GM06990 (cell line): ENCODE measurements around the gene FAM186B.

ENCODE experiments used
- DNase-seq: peaks from one replicate; pipeline ENCODE4 v3.0.0-alpha.2; 2011; ENCODE audit not compliant: insufficient read length; ENCODE audit errors: extremely low read depth
- H3K27me3 ChIP-seq: replicated peaks from 2 replicates; pipeline ENCODE4 v1.6.0; 2011; ENCODE audit warnings: low read length; ENCODE audit not compliant: control insufficient read depth, insufficient read depth
- H3K36me3 ChIP-seq: 2 replicates; pipeline ENCODE4 v1.5.1; 2011; ENCODE audit warnings: low read length; ENCODE audit not compliant: control insufficient read depth, insufficient read depth
- H3K4me3 ChIP-seq: replicated peaks from 2 replicates; pipeline ENCODE4 v1.5.1; 2011; ENCODE audit warnings: low read depth, mild to moderate bottlenecking, control low read depth, low read length
- CTCF ChIP-seq: IDR thresholded peaks from 2 replicates; pipeline ENCODE4 v1.5.1; 2011; ENCODE audit warnings: low read length, control low read depth, mild to moderate bottlenecking, inconsistent platforms; ENCODE audit not compliant: insufficient read depth, poor library complexity, severe bottlenecking

The FAM186B gene

GRCh38 chr12:49567611-49568441, 37.6 kb downstream of the FAM186B start, which contains the start of gene MCRS1:
Gene MCRS1 (minus strand): TSS chr12:49568142. CDS start chr12:49566731, 1,411 bp downstream.
- H3K4me3 ChIP-seq, result peak within 1 kb of the TSS; percentile 95
- peak; percentile 88 for DNase-seq

GRCh38 chr12:49567302-49567610, 38.2 kb downstream of the FAM186B start:
- Histone ChIP-seq H3K4me3 (peak overlapping the region; percentile 95), H3K36me3 (peaks cover 24% of the 10 kb centered on the region), H3K27me3 (no peaks in the 10 kb centered on the region)
- no peak for TF ChIP-seq CTCF
- no peak for DNase-seq

More at GRCh38 chr12:49567611-49568441, 37.6 kb downstream of the FAM186B start, which contains the start of gene MCRS1:
- H3K36me3 ChIP-seq, result peaks cover 20% of the 10 kb centered on the region
- no peaks in the 10 kb centered on the region for H3K27me3 ChIP-seq
- no peak for TF ChIP-seq CTCF

GRCh38 chr12:49566361-49566760, 39.1 kb downstream of the FAM186B start:
- H3K36me3 ChIP-seq, result peaks cover 25% of the 10 kb centered on the region
- H3K4me3 ChIP-seq, result no peak overlapping the region
- H3K27me3 ChIP-seq, result no peaks in the 10 kb centered on the region
- DNase-seq, result no peak
- TF ChIP-seq CTCF, result no peak

- no peak for DNase-seq
- H3K36me3 ChIP-seq, result peaks cover 27% of the 10 kb centered on the region
- no peak for TF ChIP-seq CTCF
- no peak overlapping the region for H3K4me3 ChIP-seq
- H3K27me3 ChIP-seq, result no peaks in the 10 kb centered on the region
Observed at GRCh38 chr12:49565406-49566265, 39.8 kb downstream of the FAM186B start.

- Histone ChIP-seq H3K36me3 (peaks cover 32% of the 10 kb centered on the region), H3K4me3 (no peak overlapping the region), H3K27me3 (no peaks in the 10 kb centered on the region)
- TF ChIP-seq CTCF, result no peak
- no peak for DNase-seq
Observed at GRCh38 chr12:49564686-49565405, 40.6 kb downstream of the FAM186B start.
